Measurements from ENCODE around the gene SEPTIN2.
"Not testable (repeated sequence)": the region's sequence is repeated elsewhere in the genome, so short reads cannot be mapped to it uniquely, and the experiment has no call there.

SEPTIN2 gene

DNA sequence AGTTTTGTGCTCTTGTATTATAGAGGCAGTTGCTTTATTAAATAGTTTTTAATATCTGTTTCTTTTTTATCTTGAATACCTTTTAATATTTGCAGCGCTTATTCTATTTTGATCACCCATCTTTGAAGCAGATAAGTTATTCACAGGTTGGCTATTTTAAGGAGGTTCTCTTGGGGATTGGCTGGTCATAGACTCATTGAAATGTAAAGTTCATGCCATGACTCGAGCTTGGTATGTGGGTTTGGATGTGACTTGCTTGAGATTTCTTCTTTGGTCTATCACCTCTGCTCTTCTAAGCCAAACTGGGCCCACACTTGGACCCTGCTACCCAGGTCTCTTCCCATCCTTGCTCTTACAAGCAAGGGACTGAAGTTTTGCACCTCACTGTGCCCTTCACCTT, 74.0 kb downstream of the SEPTIN2 start:
- no peak for DNase-seq

- no peak for DNase-seq
These were observed 74.8 kb downstream of the SEPTIN2 start for GRCh38 chr2:241390301-241391206.

GRCh38 chr2:241391892-241392665, 76.4 kb downstream of the SEPTIN2 start:
- DNase-seq: peak; percentile 22

GRCh38 chr2:241392753-241393152, 77.0 kb downstream of the SEPTIN2 start:
- DNase-seq: not testable (repeated sequence)

DNA sequence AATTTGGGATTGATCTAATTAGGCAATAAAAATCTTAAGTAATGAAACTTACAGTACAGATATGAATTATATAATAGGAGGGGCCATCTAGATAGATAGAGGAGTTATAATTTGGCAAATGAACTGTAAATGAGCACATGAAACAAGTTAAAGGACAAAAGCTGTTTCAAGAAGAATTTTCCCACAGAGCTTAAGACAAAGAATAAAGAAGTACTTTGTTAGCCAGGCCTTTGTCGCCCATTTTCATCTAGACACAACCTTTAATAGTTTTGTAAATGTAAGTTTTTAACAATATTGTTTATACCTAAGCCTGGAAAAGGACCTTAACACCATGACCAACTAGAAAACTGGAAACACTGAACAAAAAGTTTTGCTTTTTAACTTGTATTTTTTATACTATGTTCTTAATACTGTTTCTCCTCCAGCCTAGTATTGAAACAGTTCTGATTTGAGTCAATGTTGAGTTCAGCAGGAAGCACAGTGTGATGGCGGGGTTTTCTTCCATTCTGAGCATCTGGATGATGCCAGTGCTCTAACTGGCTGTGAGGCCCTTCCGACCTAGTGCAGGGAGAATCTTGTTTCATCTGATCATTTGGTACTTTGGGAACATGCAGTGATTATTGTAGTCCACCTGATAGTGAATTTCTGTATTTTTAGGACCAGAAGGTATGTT, 77.9 kb downstream of the SEPTIN2 start:
- no peak for DNase-seq

DNA sequence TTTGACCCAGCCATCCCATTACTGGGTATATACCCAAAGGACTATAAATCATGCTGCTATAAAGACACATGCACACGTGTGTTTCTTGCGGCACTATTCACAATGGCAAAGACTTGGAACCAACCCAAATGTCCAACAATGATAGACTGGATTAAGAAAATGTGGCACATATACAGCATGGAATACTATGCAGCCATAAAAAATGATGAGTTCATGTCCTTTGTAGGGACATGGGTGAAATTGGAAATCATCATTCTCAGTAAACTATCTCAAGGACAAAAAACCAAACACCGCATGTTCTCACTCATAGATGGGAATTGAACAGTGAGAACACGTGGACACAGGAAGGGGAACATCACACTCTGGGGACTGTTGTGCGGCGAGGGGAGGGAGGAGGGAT, 81.1 kb downstream of the SEPTIN2 start:
- DNase-seq: not testable (repeated sequence)

DNA sequence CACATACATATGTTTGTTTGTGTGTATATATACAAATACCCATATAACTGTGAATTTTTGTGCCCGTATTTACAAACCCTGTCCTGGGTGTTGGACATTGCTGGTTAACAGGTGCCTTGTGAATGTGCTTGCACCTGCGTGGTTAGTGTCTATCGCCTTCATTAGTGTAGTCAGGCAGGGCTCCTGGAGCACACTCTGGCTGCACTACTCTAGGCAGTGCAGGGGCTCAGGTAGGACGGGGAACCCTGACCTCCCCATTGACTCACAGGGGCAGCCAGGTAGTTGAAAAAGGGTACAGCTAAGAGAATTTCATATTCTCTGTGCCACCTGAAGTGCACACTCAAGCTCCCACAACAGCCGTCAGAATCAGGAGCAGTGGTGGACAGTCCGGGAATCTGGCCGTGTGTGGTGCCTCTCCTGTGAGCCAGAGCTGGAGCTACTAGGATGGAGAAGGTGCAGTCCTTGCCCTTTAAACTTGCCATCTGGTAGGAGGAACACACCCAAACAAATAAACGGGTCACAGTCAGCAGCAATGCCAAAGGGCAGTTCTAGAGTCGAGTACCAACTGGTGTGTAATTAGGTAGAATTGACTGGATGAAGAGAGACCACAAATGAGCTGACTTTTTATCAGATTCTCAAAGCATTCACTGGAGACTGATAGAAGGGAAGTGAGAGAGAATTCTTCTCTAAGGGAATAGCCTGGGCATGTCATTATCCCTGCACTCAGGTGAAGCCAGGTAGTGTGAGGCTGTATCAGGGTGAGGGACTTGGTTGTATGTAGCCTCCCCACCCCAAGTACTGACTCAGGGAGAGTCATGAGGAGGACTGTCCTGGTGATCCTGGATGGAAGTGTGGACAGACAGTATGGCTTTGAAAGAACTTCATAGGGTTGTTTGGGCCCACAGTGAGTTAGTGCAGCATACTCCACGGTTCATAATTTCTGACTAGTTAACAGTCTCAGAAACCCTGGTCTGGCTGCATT, 84.5 kb downstream of the SEPTIN2 start:
- no peak for DNase-seq
